Hematopoietic multipotent progenitor cell treated with erythropoietin and hydrocortisone succinate and interleukin-3 and kit ligand, for 4 days (in vitro differentiated cells): ENCODE results near the gene PAF1.
A peak's percentile ranks its signal among the peaks of the same experiment; 100 is the strongest.

Experiments
- DNase-seq: peaks from one replicate; pipeline ENCODE4 v3.0.0-alpha.2; 2015

Gene PAF1

DNA sequence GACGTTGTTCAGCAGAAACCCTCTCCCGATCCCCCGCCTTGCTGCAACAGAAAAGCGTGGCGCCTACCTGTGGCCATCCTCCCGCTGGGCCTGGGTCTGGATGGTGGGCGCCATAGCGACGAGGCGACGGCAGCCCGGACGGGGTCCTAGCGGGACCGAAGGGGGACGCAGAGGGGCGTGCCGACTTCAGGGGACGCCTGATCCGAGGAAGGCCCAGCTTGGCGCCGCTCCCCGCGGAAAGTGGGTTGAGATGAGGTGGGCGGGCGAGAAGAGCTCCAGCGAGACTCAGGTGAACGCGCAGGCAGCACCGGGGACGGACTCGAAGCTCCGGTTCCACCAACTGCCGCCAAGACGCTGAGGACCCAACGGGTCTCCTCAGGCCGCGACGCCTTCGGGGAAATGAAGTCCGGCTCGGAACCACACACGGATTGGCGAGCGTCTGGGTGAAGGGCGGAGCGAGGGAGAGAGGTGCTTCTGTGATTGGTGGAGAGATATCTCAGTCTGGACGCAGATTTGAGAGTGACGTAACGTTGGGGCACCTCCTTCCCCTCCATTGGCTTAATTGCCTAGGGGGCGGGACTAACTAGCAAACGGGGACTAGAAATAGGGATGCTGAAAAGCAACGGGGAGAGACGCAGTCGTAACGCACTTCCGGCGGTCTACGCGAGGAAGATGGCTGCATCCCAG is at the start of gene PAF1, which contains the start of gene MED29:
TSS of gene PAF1 (minus strand) at position 356 of the 687 bp plus-strand sequence. CDS start at position 114, 242 bp downstream.
TSS of gene MED29 (plus strand) at position 628 of the 687 bp plus-strand sequence. CDS start at position 673, 45 bp downstream.
- DNase-seq, result peak; percentile 100

DNA sequence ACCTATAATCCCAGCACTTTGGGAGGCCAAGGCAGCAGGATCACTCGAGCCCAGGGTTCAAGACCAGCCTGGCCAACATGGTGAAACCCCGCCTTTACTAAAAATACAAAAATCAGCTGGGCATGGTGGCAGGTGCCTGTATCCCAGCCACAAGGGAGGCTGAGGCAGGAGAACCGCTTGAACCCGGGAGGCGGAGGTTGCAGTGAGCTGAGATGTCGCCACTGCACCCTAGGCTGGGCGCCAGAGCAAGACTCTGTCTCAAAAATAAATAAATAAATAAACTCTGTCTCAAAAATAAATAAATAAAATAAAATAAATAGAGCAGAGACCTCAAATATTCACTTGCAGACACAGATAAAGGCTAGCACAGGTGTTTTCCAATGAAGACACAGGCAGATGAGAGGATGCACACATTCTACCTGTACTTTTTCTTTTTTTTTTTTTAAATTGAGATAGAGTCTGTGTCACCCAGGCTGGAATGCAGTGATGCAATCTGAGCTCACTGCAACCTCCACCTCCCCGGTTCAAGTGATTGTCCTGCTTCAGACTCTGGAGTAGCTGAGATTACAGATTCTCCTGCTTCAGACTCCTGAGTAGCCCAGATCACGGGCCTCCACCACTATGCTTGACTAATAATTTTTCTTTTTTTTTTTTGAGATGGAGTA is 47.5 kb upstream of the PAF1 start:
- DNase-seq, result no peak

DNA sequence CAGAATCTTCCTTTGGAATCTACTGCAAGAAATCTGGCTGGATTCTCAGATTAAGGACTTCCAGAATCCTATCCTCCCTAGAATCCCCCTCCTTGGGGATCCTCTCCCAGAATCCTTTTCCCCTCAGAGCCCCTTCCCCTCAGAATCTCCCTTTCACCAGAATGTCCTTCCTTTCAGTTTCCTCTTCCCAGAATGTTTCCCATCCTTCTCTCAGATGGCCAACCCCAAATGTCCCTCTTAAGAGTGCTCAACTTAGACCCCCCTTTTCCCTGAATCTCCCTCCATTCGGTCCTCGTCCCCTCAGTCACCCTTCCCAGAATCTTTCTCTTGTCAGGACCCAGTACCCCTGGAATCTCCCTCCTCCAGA is 45.4 kb upstream of the PAF1 start:
- no peak for DNase-seq

DNA sequence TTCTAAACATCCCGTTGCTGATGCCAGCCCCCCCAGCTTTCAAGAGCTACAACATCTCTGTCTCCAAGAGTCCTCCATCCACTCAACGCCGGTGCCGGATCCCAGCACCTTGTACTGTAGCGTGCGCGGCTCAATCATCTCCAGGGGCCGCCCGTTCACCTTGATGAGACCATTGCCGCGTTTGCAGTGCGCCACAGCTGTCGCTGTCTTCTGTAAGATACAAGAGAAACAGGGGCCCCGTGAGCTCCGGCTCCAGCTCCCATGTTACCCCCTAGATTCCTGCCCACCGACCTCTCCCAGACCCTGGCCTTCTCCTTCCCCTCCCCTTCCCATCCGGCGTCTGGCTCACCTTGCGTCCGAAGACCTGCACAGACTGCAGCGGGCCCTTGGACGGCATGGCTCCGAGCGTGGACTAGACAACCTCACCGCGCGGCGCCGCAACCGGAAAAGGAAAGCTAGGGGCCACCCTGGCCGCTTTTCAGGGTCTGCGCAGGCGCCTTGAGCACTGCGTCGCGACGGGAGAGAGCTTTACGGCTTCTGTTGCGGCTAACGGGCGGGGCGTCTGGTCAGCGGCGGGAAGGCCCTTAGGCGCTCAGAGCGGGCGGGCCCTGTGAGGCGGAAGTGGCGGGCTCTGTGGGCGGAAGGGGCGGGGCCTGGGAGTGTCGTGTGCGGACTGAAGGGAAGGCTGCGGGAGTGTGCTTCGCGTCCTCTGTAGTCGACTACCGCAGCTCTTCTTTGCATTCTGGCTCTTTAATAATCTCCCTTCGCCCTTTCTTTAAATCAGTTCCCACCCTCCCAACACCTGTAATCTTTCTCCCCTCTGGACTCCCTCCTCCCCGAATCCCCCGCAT is 44.8 kb upstream of the PAF1 start, which contains the start of gene RPS16:
TSS of gene RPS16 (minus strand) at position 451 of the 851 bp plus-strand sequence. CDS start at position 397, 54 bp downstream.
- peak; percentile 100 for DNase-seq

DNA sequence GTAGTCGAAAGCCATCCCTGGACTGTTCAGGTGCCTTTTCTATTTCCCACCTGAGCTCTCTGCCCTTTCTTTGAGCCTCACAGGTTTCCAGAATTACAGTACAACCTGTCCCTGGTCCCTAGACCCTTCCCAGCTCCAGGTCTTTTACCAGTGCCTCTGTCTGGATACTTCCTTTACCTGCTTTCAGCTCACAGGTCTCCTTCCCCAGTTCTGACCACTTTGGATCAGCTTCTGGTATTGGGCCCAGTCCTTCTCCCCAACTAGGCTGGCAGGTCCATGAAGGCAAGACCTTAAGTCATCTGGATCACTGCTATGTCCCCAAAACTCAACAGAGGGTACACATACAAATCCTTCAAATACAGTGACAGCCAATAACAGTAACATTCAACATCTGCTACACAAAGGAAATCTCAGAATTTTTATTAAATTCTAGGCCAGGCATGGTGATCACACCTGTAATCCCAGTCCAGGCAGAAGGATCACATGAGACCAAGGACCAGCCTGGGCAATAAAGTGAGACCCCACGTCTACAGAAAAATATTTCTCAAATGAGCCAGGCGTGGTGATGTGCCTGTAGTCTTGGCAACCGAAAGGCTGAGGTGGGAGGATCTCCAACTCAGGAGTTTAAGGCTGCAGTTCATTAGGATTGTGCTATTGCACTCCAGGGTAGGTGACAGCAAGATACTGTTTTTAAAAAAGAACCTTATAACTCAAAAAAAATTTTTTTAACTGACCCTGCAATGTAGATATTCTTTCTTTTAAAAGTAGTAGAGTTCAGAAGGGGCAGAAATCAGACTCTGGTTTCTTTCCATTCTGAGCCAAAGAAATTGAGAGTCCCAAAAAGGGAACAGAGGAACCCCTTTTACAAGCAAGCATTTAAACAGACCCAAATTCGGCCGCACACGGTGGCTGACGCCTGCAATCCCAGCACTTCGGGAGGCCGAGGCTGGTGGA is 43.5 kb upstream of the PAF1 start:
- DNase-seq, result no peak

DNA sequence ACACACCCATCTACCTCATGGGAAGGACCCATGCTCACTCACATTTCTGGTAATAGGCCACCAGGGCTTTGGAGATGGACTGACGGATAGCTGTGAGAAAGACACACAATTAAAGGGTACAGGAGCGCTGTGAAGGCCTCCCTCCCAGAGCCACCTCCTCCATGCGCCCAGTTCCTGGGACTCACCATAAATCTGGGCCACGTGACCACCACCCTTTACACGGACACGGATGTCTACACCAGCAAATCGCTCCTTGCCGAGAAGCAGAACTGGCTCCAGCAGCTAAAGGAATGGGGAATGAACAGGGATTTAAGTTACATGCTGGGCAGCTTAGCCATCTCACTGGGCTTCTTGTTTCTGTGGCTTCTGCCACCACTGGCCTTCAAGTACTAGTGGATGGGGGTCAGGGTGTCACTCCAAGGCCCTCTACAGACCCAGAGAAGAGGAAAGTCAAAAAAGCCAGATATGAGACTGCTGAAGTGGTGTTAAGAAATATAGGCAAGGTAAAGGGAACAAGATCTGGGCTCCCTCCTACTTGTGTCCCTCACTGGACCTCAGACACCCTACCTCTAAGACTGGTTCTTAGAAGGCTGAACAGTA is 42.7 kb upstream of the PAF1 start:
- no peak for DNase-seq

DNA sequence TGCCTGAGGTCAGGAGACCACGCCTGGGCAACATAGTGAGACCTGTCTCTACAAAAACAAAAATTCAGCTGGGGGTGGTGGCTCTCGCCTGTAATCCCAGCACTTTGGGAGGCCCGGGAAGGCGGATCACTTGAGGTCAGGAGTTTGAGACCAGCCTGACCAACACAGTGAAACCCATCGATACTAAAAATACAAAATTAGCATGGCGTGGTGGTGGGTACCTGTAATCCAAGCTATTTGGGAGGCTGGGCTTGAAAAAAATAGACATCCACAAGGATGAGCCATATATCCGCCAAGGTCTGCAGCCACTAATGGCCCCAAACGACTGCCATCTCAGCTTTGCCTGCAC is 41.7 kb upstream of the PAF1 start:
- DNase-seq, result no peak

DNA sequence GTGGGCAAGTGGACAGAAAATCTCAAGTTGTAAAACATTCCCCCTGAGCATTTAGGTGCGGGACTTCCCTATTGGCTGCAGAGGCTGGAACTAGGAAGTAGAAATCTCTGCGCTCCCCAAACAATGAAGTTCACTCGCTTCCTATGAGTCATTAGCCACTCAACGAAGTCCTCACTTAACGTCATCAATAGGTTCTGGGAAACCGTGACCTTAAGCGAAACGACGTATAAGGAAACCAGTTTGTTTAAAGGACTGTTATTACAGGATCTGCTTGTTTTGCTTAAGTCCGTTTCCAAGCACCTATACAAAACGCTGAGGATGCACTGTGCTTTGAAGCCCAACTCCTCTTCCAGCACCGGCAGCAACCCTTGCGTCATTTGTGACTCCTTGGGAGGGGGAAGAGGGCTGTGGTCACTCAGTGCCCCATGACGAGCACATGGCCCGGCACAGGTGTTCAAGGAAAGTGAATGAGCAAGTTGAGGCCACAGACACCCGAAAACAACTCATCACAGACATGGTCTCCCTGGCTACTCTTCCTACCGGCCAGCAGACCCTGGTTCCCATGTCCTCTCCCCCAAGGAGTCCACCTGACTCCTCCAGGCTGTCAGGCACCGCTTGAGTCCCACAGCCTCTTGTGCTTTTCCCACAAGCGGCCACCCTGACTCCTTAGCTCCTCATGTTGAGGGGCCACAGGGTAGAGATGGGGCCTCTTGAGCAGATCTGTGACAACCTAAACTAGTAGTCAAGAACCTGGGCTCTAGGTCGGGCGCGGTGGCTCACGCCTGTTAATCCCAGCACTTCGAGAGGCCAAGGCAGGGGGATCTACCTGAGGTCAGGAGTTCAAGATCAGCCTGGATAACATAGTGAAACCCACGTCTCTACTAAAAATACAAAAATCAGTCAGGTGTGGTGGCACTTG is 40.0 kb upstream of the PAF1 start:
- peak; percentile 49 for DNase-seq

DNA sequence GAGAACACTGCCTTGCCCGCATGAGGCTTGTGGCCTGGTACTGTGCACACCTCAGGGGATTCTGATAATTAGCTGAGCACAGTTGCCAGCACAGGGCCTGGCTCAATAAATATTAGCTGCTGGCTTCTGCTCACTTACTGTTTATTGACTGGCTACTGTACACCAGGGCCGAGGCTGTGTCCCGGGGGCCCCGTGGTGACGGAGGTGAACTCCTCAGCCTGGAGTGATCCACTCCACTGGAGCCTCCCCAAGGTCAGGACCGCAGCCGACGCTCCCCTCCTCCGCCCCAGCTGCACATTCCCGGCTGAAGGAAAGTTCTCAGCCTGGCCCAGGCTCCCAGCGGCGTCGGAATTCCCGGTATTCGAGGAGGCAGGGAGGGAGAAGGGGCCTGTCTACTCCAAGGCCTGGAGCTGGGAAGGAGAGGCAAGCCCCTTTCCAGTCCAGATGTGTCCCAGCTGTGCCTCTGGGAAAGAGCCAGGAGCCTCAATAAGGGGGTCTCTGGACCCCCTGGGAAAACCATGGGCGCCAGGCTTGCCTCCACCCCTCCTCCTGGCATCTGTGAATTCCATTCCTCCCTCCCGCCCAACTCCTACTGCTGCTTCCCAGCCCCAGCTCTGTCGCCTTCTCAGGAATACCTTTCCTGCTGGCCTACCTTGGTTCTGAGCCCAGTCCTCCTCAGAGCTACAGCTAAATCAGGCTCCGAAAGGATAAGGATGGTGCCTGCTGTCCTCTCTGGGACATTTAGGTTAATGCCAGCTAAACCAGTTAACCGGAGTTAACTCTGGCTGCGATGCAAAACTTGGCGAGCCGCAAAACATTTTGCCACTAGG is 37.6 kb upstream of the PAF1 start:
- no peak for DNase-seq

DNA sequence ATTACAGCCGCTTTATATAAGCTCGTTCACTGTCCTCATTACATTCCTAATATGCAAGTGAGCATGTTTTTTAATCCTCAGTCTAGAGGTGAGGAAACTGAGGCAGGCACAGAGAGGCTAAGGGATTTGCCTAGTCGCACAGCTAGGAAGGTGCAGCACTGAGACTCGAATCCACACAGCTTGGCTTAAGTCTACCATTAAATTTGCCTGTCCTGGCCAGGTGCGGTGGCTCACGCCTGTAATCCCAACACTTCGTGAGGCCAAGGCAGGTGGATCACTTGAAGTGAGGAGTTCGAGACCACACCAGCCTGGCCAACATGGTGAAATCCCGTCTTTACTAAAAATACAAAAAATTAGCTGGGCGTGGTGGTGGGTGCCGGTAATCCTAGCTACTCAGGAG is 36.8 kb upstream of the PAF1 start:
- no peak for DNase-seq

DNA sequence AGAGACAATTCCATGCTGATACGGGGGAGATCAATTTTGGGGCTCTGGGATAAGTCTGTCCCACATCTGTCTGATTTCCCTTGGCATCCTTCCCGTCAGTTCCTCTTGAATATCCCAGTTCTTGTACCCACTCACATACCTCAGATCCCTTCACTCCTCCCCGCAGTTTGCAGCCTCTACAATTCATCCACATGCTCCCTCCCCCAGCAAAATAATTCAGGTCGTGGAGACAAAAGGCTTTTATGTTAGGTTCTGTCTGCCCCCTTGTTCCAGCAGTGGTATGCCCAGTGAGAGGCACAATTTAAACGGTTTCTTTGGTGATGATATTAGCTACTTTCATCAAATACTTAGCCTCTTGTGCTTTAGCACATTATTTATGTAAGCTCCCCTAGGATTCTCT is 35.3 kb upstream of the PAF1 start:
- DNase-seq, result no peak

DNA sequence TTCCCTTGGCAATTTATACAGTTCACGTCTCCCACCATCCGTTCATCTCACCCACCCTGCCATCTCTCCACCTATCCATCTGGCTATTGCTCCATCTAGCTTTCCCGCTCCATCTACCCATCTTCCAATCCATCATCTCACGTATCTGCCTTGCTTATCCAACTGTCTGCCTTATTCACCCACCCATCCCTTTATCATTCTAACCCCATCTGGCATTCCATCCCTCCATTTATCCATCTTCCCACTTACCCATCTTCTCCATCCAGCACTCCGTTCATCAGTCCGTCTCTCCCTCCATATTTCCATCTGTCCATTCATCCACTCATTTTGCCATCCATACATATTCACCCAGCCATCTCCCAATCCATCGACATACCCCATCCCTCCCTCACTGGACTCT is 34.8 kb upstream of the PAF1 start:
- no peak for DNase-seq

DNA sequence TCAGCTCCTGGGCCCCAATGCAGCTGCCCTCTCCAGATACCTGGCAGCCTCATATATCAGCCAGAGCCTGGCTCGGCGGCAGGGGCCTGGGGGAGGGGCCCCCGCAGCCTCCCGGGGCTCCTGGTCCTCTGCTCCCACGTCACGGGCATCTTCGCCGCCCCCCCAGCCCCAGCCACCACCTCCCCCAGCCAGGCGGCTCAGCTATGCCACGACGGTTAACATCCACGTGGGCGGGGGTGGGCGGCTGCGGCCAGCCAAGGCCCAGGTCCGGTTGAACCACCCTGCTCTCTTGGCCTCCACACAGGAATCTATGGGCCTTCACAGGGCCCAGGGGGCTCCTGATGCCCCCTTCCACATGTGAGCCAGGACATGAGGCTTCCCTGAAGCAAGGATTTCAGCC is 34.0 kb upstream of the PAF1 start:
- no peak for DNase-seq

DNA sequence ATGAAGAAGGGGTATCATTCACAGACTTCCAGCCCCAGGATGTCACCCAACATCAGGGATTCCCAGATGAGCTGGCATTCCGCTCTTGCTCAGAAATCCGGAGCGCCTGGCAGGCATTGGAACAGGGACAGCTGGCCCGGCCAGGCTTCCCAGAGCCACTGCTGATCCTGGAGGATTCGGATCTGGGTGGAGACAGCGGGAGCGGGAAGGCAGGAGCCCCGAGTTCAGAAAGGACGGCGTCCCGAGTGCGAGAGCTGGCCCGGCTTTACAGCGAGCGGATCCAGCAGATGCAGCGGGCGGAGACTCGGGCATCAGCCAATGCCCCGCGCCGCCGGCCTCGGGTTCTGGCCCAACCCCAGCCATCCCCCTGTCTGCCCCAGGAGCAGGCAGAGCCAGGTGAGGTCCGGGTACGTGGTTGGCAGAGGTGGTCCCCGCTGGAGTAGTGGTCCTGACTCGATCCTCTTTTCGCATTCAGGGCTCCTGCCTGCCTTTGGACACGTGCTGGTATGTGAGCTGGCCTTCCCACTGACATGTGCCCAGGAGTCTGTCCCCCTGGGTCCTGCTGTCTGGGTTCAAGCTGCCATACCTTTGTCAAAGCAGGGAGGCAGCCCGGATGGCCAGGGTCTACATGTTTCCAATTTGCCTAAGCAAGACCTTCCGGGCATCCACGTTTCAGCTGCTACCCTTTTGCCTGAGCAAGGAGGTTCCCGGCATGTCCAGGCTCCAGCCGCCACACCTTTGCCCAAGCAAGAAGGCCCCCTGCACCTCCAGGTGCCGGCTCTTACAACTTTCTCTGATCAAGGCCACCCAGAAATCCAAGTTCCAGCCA is 32.6 kb upstream of the PAF1 start:
- DNase-seq, result no peak

DNA sequence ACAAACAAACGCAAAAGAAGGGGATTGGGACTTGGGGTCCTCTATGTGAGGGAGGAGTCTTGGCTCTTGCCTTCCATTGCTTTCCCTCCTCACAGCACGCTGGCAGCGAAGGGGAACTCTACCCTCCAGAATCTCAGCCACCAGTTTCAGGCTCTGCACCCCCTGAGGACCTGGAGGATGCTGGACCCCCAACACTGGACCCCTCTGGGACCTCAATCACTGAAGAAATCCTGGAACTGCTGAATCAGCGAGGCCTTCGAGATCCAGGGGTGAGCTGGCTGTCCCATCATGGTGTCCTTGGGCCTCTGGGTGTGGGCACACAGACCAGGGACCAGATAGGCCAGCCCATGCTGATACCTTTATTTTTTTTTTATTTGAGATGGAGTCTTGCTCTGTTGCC is 31.1 kb upstream of the PAF1 start:
- no peak for DNase-seq

DNA sequence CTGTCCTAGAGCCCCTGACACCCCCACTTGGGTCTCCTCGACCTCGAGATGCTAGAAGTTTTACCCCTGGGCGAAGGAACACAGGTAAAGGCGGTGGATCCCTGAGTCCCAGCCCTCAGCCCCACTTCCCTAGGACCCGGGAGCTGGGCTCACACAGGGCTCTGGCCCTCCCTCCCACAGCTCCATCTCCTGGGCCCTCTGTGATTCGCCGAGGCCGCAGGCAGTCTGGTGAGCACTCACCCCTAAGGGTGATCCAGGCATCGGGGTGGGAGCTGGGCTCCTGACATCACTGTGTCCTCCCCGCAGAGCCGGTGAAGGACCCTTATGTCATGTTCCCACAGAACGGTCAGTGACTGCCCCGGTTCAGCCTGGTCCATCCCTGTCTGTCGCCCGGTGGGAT is 29.9 kb upstream of the PAF1 start:
- DNase-seq, result no peak

DNA sequence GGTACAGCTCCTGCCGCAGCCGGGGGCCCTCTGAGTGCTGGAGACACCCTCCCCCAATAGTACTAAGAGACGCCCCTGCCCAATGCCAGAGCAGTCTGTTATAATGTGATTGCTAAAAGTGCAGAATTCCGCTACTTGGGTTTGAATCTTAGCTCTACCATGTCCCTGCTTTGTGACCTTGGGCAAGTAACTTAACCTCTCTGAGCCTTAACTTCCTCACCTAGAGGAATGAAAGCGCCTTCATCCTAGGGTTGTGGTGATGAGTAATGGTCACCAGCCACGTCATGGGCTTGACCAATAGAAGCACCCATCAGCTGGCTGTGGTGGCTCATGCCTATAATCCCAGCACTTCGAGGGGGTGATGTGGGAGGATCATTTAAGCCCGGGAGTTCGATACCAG is 28.1 kb upstream of the PAF1 start:
- no peak for DNase-seq

DNA sequence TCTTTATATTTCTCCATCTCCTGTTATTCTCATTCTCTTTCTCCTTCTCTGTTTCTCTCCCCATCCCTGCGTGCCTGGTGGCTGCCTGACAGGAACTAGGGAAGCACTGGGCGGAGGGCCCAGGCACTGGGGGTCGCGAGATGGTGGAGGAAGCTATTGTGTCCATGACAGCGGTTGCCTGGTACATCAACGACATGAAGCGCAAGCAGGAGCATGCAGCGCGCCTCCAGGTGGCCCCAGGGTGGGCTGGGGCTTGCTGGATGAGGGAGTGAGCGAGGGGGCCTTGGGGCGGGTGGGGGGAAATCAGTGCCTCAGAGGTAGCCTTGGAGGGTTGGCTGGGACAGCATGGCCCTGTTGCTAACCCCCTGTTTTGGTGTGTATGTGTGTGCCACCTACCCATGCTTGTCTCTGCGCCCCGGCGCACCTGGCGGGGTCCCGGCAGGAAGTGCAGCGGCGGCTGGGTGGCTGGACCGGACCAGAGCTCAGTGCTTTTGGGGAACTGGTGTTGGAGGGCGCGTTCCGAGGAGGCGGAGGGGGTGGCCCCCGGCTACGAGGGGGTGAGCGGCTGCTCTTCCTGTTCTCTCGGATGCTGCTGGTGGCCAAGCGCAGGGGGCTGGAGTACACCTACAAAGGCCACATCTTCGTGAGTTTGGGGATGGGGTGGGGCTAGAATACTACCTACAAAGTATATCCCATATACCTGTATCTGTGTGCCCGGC is 26.7 kb upstream of the PAF1 start:
- DNase-seq, result no peak
